ENCODE data around the gene ZBTB6. TPM values are rescaled to one million over a fixed set of nuclear protein-coding genes. Genes with fewer than 3 reads are reported as not detected.

Gene ZBTB6
- total RNA-seq, 1 donor from 2014 or later = 7.4 TPM

DNA sequence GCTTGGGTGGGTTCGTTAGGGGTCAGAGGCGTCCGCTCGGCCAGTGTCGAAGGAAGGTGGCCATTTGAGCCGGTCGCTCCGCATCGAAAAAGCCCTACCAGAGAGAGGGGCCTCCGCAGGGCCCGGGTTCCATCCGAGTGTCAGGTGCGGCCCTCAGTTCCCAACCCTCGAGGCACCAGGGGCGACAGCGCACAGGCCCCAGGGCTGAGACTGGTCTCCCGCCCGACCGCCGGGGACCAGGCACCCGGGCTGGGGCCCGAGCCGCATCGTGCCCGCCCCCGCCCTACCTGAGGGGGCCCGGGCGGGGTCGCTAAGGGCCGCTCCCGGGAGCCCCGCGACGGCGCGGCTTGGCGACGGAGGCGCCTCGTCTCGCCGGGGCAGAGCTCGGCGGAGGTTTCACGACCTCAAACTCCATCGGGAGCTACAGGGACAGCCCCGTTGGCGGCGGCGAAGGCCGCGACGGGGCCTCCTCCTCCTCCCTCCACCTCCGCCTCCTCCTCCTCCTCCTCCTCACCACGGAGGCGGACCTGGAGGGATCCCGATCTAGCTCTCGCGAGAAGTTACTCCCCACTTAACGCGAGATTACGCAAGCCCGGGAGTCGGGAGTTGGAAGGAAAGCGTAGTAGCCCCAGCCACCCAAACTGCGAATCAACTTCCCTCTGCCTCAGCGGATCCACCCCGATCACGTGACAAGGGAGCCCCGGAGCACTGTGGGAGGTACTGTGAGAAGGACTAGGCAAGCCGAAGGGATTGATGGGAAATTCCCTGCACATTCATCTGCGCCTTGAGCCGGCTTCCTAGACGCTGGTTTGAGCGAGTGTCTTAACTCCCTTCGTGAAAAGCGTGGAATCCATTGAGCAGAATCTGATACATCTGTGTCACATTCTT, 8.1 kb downstream of the ZBTB6 start, which contains the start of gene RC3H2:
RC3H2 (minus strand) TSS at position 537 of the 888 bp plus-strand sequence. CDS start 7,850 bp downstream, outside the sequence.
- H3K4me1 Mint-ChIP-seq (ENCODE audit: unreplicated experiment) = peaks cover 2% of the 10 kb centered on the region
- H3K9me3 Mint-ChIP-seq (ENCODE audit: unreplicated experiment) = no peaks in the 10 kb centered on the region
- peak within 1 kb of the TSS; percentile 91 for H3K27ac Mint-ChIP-seq (ENCODE audit: unreplicated experiment)
- peaks cover 7% of the 10 kb centered on the region for H3K27me3 Mint-ChIP-seq (ENCODE audit: unreplicated experiment)
- TF ChIP-seq, protein P1, sequence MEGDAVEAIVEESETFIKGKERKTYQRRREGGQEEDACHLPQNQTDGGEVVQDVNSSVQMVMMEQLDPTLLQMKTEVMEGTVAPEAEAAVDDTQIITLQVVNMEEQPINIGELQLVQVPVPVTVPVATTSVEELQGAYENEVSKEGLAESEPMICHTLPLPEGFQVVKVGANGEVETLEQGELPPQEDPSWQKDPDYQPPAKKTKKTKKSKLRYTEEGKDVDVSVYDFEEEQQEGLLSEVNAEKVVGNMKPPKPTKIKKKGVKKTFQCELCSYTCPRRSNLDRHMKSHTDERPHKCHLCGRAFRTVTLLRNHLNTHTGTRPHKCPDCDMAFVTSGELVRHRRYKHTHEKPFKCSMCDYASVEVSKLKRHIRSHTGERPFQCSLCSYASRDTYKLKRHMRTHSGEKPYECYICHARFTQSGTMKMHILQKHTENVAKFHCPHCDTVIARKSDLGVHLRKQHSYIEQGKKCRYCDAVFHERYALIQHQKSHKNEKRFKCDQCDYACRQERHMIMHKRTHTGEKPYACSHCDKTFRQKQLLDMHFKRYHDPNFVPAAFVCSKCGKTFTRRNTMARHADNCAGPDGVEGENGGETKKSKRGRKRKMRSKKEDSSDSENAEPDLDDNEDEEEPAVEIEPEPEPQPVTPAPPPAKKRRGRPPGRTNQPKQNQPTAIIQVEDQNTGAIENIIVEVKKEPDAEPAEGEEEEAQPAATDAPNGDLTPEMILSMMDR (IDR thresholded peaks at IDR 0.05; ENCODE audit: unreplicated experiment) = no peak
- peak; percentile 96 for DNase-seq (ENCODE audit: low spot score)
- no peaks in the 10 kb centered on the region for H3K36me3 Mint-ChIP-seq (ENCODE audit: low read depth, unreplicated experiment)
- peak within 1 kb of the TSS; percentile 94 for H3K4me3 Mint-ChIP-seq (ENCODE audit: unreplicated experiment)

DNA sequence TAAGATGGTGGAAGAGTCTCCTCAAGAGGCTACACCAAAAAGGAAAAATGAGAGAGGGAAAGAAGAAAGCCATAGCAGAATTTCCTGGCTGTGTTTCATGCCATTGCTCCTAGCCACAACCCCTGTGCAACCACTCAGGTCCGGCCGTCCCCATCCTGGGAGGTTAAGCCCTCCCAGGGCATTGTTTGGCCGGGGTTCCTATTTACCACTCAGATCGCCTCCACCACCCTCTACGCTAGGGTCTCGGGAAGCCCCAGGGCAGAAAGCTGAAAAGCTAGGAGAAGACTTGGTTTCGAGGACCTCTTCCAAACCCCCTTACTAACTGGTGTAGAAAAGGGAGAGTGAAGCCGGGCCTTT, 8.7 kb downstream of the ZBTB6 start:
- H3K27me3 Mint-ChIP-seq (ENCODE audit: unreplicated experiment) = peaks cover 7% of the 10 kb centered on the region
- no peaks in the 10 kb centered on the region for H3K9me3 Mint-ChIP-seq (ENCODE audit: unreplicated experiment)
- peak overlapping the region; percentile 94 for H3K4me3 Mint-ChIP-seq (ENCODE audit: unreplicated experiment)
- peak overlapping the region; percentile 91 for H3K27ac Mint-ChIP-seq (ENCODE audit: unreplicated experiment)
- TF ChIP-seq, protein P1 (IDR thresholded peaks at IDR 0.05; ENCODE audit: unreplicated experiment) = no peak
- peak; percentile 58 for DNase-seq (ENCODE audit: low spot score)
- peaks cover 2% of the 10 kb centered on the region for H3K4me1 Mint-ChIP-seq (ENCODE audit: unreplicated experiment)
- H3K36me3 Mint-ChIP-seq (ENCODE audit: low read depth, unreplicated experiment) = no peaks in the 10 kb centered on the region

DNA sequence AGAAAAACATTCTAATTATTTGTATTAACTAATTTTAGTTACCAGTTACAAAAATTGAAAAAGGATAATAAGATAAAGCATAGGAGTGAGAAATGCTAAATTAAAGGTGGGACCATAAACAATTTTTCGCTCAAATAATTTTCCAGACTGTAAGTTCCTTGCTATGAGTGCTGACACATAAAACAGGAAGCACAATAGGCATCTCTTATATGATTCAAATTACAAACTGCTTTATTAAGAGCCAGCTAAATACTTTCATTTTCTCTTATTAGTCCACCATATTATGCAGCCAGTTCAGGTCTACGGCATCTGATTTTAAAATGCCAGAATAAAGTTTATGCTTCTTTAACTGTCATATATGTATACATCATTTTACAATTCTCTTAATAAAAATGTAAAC, 12.3 kb downstream of the ZBTB6 start:
- Mint-ChIP-seq H3K4me3 (ENCODE audit: unreplicated experiment) (no peak overlapping the region), H3K4me1 (ENCODE audit: unreplicated experiment) (peaks cover 2% of the 10 kb centered on the region)

DNA sequence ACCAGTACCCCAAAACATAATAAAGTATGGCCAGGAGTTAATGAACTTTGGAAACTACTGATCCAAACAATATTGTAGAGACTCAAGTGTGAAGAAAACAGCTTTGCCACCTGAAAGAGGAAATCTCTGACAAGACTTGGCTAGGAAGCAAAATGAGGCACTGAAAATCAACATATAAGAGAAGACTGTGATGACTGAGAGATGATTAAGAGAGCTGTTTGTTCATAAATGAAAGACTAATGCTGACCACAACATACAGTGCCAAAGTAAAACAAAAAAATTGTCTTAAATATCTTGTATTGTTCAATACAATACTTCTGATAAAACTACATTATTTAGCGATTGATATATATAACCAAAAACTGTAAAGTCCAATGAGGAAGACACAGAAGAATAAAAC, 15.2 kb downstream of the ZBTB6 start:
- no peaks in the 10 kb centered on the region for H3K4me1 Mint-ChIP-seq (ENCODE audit: unreplicated experiment)
- H3K27me3 Mint-ChIP-seq (ENCODE audit: unreplicated experiment) = no peaks in the 10 kb centered on the region
- H3K36me3 Mint-ChIP-seq (ENCODE audit: low read depth, unreplicated experiment) = peaks cover 10% of the 10 kb centered on the region
- DNase-seq (ENCODE audit: low spot score) = no peak
- H3K27ac Mint-ChIP-seq (ENCODE audit: unreplicated experiment) = no peak overlapping the region
- H3K4me3 Mint-ChIP-seq (ENCODE audit: unreplicated experiment) = no peak overlapping the region
- TF ChIP-seq, protein P1 (IDR thresholded peaks at IDR 0.05; ENCODE audit: unreplicated experiment) = no peak
- H3K9me3 Mint-ChIP-seq (ENCODE audit: unreplicated experiment) = no peaks in the 10 kb centered on the region

More for the DNA sequence above, 12.3 kb downstream of the ZBTB6 start:
- Mint-ChIP-seq H3K9me3 (ENCODE audit: unreplicated experiment) (no peaks in the 10 kb centered on the region), H3K27ac (ENCODE audit: unreplicated experiment) (no peak overlapping the region), H3K27me3 (ENCODE audit: unreplicated experiment) (peaks cover 7% of the 10 kb centered on the region), H3K36me3 (ENCODE audit: low read depth, unreplicated experiment) (no peaks in the 10 kb centered on the region)
- DNase-seq (ENCODE audit: low spot score) = no peak
- TF ChIP-seq, protein P1 (IDR thresholded peaks at IDR 0.05; ENCODE audit: unreplicated experiment) = no peak

DNA sequence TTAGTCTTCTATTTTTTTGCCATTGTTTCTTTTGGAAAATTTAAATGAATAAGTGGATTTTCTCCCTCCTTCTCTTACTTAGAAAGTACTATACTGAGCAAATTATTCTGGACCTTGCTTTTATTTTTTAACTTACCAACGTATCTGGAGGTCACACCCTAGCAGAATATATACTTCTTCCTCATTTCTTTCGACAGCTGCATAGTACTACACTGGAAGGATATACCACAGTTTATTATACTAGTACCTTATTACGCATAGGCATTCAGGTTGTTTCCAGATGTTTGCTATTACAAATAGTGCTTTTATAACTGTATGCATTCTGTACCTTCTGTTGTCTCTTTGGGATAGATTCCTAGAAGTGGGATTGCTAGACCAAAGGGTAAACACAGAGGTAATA, 24.6 kb downstream of the ZBTB6 start:
- H3K4me1 Mint-ChIP-seq (ENCODE audit: unreplicated experiment) = no peaks in the 10 kb centered on the region
- peaks cover 27% of the 10 kb centered on the region for H3K36me3 Mint-ChIP-seq (ENCODE audit: low read depth, unreplicated experiment)
- H3K27ac Mint-ChIP-seq (ENCODE audit: unreplicated experiment) = no peak overlapping the region
- H3K27me3 Mint-ChIP-seq (ENCODE audit: unreplicated experiment) = no peaks in the 10 kb centered on the region
- TF ChIP-seq, protein P1 (IDR thresholded peaks at IDR 0.05; ENCODE audit: unreplicated experiment) = no peak
- DNase-seq (ENCODE audit: low spot score) = no peak
- H3K4me3 Mint-ChIP-seq (ENCODE audit: unreplicated experiment) = no peak overlapping the region
- no peaks in the 10 kb centered on the region for H3K9me3 Mint-ChIP-seq (ENCODE audit: unreplicated experiment)
